Measurements from ENCODE around the gene TRPC6.

TRPC6 gene

DNA sequence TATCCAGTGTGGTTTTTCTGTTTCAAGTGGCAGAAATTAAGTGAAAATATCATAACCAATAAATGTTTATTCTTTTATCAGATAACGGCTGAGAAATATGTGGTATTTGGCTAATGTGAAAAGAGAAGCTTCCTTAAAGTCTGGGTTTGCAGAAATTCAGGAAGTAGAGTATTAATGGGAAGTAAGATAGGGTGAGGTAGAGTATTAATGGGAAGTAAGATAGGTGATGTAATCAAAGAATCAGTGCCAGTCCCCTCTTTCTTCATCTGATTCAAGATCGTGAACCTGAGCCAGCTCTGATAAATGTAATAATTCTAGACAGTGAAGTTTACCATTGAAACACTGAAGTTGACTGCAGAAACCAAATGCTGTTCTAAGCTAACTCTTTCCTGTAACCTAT is 30.9 kb downstream of the TRPC6 start:
- in situ Hi-C loops (cut with MboI; ENCODE audit: low sequenced_read_pairs, unreplicated experiment) = no loop called here
- no peak for TF ChIP-seq CTCF (IDR thresholded peaks at IDR 0.05; ENCODE audit: borderline replicate concordance, control extremely low read depth, extremely low read depth, insufficient read depth, missing control alignments)
- no peak for DNase-seq (ENCODE audit: low spot score)

GRCh38 chr11:101528541-101528940 is 55.3 kb downstream of the TRPC6 start:
- DNase-seq (ENCODE audit: low spot score) = no peak
- in situ Hi-C loops (cut with MboI; ENCODE audit: low sequenced_read_pairs, unreplicated experiment) = no loop called here
- TF ChIP-seq CTCF (IDR thresholded peaks at IDR 0.05; ENCODE audit: borderline replicate concordance, control extremely low read depth, extremely low read depth, insufficient read depth, missing control alignments) = no peak

DNA sequence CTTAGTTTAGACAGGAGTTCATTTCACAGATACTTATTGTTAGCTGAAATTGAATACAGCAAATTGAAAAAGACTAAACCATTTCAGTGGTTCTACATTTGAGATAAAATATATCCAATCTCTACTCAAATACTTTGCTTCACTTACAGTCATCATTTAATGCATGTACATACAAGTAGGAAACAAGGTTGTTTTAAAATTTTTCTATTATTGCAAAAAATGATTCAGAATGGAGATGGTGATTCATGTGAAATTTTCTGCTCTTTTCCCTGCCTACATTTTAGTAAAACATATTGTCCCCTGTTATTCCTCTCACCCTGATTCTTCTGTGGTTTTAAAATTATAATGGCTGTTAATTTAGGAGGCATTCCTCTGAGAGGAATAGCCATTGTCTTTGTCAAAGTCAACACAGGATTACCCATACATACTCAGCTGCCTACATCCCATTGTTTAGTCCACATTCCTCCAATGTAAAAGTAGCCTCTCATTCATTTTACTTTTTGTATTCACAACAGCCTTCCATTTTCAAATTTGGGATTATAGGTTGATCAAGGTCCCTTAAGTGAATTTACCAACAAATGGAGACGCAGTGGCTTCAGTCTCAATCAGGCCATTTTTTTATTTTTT is 60.1 kb downstream of the TRPC6 start:
- no peak for DNase-seq (ENCODE audit: low spot score)
- no peak for TF ChIP-seq CTCF (IDR thresholded peaks at IDR 0.05; ENCODE audit: borderline replicate concordance, control extremely low read depth, extremely low read depth, insufficient read depth, missing control alignments)
- in situ Hi-C loops (cut with MboI; ENCODE audit: low sequenced_read_pairs, unreplicated experiment) = no loop called here

DNA sequence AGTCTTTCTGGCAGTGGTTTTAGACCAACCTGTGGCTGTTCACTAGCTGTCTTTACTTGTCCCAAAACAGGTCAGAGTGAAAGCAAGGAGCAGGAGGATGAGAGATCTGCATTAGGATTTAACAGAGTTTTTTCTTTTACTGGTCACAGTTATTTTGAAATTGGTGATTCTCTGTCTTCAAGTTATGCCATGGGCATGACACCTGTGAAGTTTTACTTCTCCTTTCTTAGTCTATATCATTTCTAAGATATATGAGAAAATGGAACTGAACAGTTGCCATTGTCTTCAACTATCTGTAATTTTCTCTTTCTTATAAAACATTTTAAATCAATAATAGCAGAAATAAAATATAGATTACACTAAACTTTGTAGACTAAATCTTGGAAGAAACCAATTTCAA is 60.6 kb downstream of the TRPC6 start:
- TF ChIP-seq CTCF (IDR thresholded peaks at IDR 0.05; ENCODE audit: borderline replicate concordance, control extremely low read depth, extremely low read depth, insufficient read depth, missing control alignments) = no peak
- in situ Hi-C loops (cut with MboI; ENCODE audit: low sequenced_read_pairs, unreplicated experiment) = no loop called here
- no peak for DNase-seq (ENCODE audit: low spot score)

DNA sequence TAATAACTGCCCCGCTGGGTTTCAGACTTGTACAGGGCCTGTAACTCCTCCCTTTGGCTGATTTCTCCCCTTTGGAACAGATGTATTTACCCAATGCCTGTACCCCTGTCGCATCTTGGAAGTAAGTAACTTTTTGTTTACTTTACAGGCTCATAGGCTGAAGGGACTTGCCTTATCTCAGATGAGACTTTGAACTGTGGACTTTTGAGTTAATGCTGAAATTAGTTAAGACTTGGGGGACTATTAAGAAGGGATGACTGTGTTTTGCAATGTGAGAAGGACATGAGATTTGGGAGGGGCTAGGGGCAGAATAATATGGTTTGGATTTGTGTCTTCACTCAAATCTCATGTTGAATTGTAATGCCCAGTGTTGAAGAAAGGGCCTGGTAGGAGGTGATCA is 62.0 kb downstream of the TRPC6 start:
- no peak for TF ChIP-seq CTCF (IDR thresholded peaks at IDR 0.05; ENCODE audit: borderline replicate concordance, control extremely low read depth, extremely low read depth, insufficient read depth, missing control alignments)
- in situ Hi-C loops (cut with MboI; ENCODE audit: low sequenced_read_pairs, unreplicated experiment) = no loop called here

DNA sequence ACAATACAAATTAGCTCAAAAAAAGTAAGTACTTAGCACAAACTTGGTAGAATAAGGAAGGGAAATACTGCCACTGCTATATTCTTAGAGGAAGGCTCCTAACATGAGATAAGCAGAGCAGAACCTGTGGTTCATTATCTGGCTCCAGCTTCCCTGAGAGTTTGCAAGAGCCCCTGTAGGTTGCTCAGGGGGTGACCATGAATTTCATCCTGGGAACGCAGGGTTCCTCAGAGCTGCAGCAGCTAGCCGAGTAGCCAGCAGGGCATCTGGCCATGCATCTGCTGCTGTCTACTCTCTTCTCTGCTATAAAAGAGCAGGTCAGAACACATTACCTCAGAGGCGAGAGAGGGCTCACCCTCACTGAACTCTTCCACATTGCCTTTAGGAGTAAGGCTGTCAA is 67.3 kb downstream of the TRPC6 start:
- DNase-seq (ENCODE audit: low spot score) = no peak
- no peak for TF ChIP-seq CTCF (IDR thresholded peaks at IDR 0.05; ENCODE audit: borderline replicate concordance, control extremely low read depth, extremely low read depth, insufficient read depth, missing control alignments)
- in situ Hi-C loops (cut with MboI; ENCODE audit: low sequenced_read_pairs, unreplicated experiment) = no loop called here

More for the DNA sequence above, 62.0 kb downstream of the TRPC6 start:
- DNase-seq (ENCODE audit: low spot score) = no peak

Measured in GM13976 (cell line).